Measurements from ENCODE around the gene CES3.

DNA sequence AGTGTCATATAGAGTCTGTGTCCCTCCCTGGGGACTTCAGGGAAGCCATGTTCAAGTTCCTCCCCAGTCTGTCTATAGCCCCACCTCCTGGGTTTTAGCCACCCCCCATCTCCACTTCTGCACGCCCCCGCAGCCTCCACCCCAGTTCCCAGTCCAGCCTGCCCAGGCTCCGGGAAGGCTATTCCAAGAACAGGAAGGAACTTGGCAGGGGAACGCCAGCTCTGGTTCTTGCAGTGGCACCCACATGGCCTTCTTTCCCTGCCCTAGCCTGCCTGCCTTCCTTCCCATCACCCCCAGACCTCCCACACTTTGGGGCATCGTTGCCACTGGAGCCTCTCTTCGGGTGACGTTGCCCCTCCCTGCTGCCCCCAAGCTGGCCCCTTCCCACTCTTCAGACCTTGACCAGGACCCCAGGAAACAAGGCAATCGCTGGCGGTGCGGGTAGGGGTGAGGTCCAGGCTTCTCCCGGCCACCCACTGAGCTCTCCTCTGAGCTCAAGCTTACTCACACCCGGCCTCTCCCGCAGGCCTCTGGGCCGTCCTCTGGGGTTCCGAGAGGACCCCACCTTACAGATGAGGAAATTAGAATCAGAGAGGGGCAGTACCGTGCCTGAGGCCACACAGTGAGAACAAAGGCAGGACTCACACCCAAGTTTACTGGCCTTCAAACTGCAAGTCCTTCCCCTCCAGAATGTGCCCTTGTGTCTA lies 18.1 kb downstream of the CES3 start:
- no peak for TF ChIP-seq CTCF (IDR thresholded peaks at IDR 0.05; ENCODE audit: insufficient read depth, low read length, poor library complexity, severe bottlenecking)
- TF ChIP-seq EZH2phosphoT487 (conservative IDR thresholded peaks at IDR 0.05; ENCODE audit: low read length) = no peak
